Ascending aorta (tissue), 2 donors: ENCODE results near the gene MTCL1. TPM values are rescaled to one million over a fixed set of nuclear protein-coding genes. Genes with fewer than 3 reads are reported as not detected.

Experiments used
- DNase-seq, 2 donors: peaks; one replicate each; pipeline ENCODE4 v3.0.0-alpha.2; 2019; ENCODE audit warnings: low spot score in 2 of 2
- H3K27ac ChIP-seq, 2 donors: fragments of 200-600 bp; sonication (generic); one replicate each; pipeline ENCODE4 v1.5.1; 2016 to 2017; ENCODE audit warnings: mild to moderate bottlenecking in 1 of 2
- H3K27me3 ChIP-seq: fragments of 200-600 bp; sonication (generic); one replicate; pipeline ENCODE4 v1.5.1; 2017
- H3K36me3 ChIP-seq, 2 donors: fragments of 200-600 bp; sonication (generic); one replicate each; pipeline ENCODE4 v1.5.1; 2016
- H3K4me1 ChIP-seq, 2 donors: fragments of 200-600 bp; sonication (generic); one replicate each; pipeline ENCODE4 v1.5.1; 2016 to 2017; ENCODE audit warnings: mild to moderate bottlenecking in 1 of 2
- H3K4me3 ChIP-seq, 2 donors: fragments of 200-600 bp; sonication (generic); one replicate each; pipeline ENCODE4 v1.5.1; 2016 to 2017; ENCODE audit warnings: mild to moderate bottlenecking in 1 of 2
- H3K9me3 ChIP-seq, 2 donors: fragments of 200-600 bp; sonication (generic); one replicate each; pipeline ENCODE4 v1.5.1; 2016
- intact Hi-C: fragments of 100-400 bp; cut with DNase I; formaldehyde crosslinking; loops from one replicate; pipeline ENCODE4 v1.15.1; 2023
- total RNA-seq: library from RNA; depleted of rRNA; stranded (reverse); fragments of >200 nt; gene quantifications from one replicate; pipeline ENCODE4 v1.1.0, GENCODE V29; 2016
- TF ChIP-seq, protein P1 (sequence below), 3 experiments: fragments of 200-600 bp in 2 of 3; fragments of 450-650 bp in 1 of 3; sonication (generic) in 2 of 3; IDR thresholded peaks; one replicate each; pipeline ENCODE4 v1.5.1; 2016 to 2019; ENCODE audit warnings: antibody characterized with exemption in 3 of 3, mild to moderate bottlenecking in 1 of 3, moderate library complexity in 1 of 3

The MTCL1 gene
- total RNA-seq, 1 donor from 2014 or later = 105 TPM

DNA sequence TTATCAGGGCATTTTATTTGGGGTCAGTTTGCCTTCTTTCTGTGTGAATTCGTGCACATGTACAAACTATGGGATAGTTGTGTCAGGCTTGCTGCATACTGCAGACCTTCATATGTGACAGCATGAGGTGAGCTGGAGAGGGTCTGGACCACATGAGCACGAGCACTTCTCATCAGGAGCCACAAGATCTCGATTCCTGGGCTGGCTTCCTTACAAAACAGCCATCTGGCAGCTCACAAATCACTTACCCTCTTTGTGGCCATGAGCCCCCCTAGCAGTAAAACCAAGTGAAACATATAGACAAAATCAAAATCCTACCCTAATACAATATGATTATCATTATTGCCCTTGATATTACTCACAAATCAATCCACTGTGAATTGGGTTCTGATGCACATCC lies 121.2 kb downstream of the MTCL1 start:
- TF ChIP-seq, protein P1, sequence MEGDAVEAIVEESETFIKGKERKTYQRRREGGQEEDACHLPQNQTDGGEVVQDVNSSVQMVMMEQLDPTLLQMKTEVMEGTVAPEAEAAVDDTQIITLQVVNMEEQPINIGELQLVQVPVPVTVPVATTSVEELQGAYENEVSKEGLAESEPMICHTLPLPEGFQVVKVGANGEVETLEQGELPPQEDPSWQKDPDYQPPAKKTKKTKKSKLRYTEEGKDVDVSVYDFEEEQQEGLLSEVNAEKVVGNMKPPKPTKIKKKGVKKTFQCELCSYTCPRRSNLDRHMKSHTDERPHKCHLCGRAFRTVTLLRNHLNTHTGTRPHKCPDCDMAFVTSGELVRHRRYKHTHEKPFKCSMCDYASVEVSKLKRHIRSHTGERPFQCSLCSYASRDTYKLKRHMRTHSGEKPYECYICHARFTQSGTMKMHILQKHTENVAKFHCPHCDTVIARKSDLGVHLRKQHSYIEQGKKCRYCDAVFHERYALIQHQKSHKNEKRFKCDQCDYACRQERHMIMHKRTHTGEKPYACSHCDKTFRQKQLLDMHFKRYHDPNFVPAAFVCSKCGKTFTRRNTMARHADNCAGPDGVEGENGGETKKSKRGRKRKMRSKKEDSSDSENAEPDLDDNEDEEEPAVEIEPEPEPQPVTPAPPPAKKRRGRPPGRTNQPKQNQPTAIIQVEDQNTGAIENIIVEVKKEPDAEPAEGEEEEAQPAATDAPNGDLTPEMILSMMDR (IDR thresholded peaks at IDR 0.05) = no peak
- no peak for DNase-seq
- intact Hi-C loops = no loop called here
- Histone ChIP-seq H3K36me3 (peaks cover 0 to 8% of the 10 kb centered on the region in 2 donors), H3K9me3 (no peaks in the 10 kb centered on the region), H3K27me3 (no peaks in the 10 kb centered on the region), H3K4me1 (no peaks in the 10 kb centered on the region), H3K4me3 (no peak overlapping the region), H3K27ac (no peak overlapping the region)

DNA sequence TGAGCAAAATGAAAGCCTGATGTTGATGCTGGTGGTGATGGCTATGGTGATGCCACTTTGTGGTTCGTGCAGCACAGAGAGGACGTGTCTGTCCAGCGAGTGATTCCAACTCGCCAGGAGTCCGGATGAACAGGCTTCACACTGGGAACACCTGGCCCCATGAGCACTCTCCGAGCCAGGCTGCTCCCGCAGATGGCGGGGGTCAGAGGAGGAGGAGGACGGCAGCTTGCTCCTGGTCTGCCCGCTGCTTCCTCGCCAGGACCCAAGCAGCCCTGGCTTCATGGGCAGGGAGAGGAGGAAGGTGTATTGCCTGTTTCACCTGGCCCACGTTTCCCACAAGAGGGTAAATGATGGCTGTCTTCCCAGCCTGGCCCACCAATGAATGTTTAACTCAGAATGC lies 121.6 kb downstream of the MTCL1 start:
- TF ChIP-seq, protein P1 (IDR thresholded peaks at IDR 0.05) = no peak
- H3K27me3 ChIP-seq = no peaks in the 10 kb centered on the region
- H3K27ac ChIP-seq = no peak overlapping the region
- H3K4me3 ChIP-seq = no peak overlapping the region
- no peaks in the 10 kb centered on the region for H3K9me3 ChIP-seq
- DNase-seq = no peak
- intact Hi-C loops = no loop called here
- peaks cover 0 to 8% of the 10 kb centered on the region in 2 donors for H3K36me3 ChIP-seq
- H3K4me1 ChIP-seq = no peaks in the 10 kb centered on the region

DNA sequence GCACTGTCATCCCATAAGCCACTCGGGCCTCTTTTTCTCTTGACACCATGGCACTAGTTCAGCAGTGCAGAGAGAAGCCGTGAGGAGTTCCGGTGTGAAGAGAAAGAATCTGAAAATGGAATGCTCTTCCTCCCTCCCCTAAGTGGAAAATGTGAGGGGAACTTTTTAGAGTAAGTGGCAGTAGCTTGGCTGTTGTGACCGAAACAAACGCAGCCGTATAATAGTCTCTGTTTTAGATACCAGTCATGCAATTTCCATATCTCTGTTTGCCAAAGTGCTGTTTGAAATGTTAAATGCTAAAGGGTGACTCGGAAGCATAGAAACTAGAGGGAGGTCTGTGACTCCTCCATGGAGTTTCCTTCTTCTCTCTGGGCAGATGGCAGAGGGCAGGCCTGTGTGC lies 122.9 kb downstream of the MTCL1 start:
- Histone ChIP-seq H3K4me1 (no peaks in the 10 kb centered on the region), H3K27ac (no peak overlapping the region), H3K36me3 (peaks cover 0 to 8% of the 10 kb centered on the region in 2 donors), H3K4me3 (no peak overlapping the region), H3K9me3 (no peaks in the 10 kb centered on the region), H3K27me3 (no peaks in the 10 kb centered on the region)
- intact Hi-C loops = no loop called here
- no peak for DNase-seq
- TF ChIP-seq, protein P1 (IDR thresholded peaks at IDR 0.05) = no peak

DNA sequence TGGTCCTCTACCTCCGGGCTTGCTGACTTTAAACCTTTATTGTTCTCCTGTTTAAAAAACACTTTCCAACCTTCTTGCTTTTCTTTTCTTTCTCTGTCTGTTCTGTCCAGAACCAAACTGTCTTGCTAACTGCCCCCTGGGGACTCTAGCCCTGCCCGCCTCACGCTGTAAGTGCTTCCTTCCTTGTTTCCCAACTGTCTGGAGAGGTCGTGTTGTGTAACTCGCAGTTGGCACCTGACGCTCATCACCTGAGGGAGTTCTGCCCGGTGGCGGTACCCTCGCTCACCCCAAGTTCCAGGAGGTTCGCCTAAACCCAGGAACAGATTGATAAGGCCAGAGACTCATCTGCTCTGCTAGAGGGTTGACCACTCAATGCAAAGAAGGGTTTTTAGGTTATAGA lies 123.4 kb downstream of the MTCL1 start:
- H3K9me3 ChIP-seq = no peaks in the 10 kb centered on the region
- intact Hi-C loops = no loop called here
- H3K36me3 ChIP-seq = peaks cover 0 to 8% of the 10 kb centered on the region in 2 donors
- TF ChIP-seq, protein P1 (IDR thresholded peaks at IDR 0.05) = no peak
- H3K27ac ChIP-seq = no peak overlapping the region
- no peaks in the 10 kb centered on the region for H3K4me1 ChIP-seq
- no peak for DNase-seq
- H3K4me3 ChIP-seq = no peak overlapping the region
- H3K27me3 ChIP-seq = no peaks in the 10 kb centered on the region

DNA sequence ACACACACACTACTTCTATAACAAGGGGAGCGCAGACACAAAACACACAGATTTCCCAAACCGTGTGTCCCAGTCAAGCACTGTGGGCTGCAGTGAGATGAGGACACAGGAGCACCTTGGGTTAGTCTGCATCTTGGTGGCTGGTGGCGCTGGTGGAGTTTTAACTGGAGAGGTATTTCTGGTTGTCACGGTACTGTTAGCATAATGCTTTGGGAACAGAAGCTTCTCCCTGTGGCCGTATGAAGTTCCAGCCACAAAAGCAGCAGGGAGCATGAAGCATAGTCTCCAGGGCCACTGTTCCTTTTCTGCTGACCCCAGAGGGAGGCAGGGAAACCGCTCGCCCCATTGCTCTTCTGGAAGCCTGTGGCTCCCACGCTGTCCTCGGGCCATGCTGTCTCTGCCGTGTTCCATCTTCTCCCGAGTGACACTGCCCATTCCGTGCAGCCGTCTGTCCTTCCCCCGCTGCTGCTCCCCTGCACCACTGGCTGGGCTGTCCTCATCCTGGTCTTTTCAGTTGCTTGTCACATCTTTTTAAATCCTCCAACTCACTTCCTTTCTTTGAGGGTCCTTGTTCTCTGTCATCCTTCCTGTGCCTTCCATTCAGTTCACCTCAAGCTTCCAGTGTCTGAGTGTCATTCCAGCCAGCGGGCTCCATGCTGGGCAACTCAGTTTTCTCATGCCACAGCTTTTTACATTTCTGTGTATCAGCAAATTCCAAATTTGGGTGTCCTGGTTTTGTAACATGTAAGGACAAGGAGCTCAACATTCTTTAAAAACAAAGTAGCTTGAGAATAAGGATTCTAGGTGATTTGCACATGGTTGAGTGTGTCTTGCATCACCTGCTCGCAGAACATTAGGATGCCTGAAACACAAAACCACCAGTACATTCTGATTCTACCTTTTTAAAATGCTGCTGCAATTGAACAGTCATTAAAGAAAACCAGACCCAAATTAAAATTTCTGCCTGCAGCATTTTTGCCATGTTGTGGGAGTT lies 125.0 kb downstream of the MTCL1 start:
- H3K27ac ChIP-seq = no peak overlapping the region
- no peaks in the 10 kb centered on the region for H3K4me1 ChIP-seq
- intact Hi-C loops = no loop called here
- TF ChIP-seq, protein P1 (IDR thresholded peaks at IDR 0.05) = no peak
- DNase-seq = no peak
- H3K36me3 ChIP-seq = peaks cover 0 to under 1% of the 10 kb centered on the region in 2 donors
- no peaks in the 10 kb centered on the region for H3K9me3 ChIP-seq
- H3K4me3 ChIP-seq = no peak overlapping the region
- no peaks in the 10 kb centered on the region for H3K27me3 ChIP-seq
